ENCODE measurements around the gene PIH1D2.

DNA sequence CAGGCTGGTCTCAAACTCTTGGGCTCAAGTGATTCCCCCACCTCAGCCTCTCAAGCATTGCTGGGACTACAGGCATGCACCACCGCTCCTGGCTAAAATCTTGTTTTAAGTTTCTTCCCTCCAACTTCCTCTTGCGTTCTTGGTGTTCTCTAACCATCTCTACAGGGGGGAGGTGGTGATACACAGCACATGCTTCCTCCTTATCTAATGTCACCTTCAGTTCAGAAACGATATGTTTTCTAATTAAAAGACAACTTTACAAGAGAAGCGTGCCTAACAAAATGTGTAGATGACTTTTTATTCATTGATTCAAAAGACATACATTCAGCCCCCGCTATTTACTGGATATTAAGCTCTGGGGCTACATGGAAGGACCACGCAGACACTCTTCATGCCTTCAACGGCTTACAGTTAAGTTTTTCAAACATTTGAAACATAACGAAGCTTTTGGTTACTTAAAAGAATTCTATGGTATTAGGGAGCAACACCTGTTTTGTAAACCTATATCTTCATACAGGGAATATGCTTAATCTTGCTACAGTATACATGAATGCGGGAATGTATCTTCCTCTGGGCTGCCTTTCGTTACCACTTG is 49.5 kb downstream of the PIH1D2 start:
- no peak for TF ChIP-seq POLR2A (IDR thresholded peaks at IDR 0.05)
- TF ChIP-seq, protein P1, sequence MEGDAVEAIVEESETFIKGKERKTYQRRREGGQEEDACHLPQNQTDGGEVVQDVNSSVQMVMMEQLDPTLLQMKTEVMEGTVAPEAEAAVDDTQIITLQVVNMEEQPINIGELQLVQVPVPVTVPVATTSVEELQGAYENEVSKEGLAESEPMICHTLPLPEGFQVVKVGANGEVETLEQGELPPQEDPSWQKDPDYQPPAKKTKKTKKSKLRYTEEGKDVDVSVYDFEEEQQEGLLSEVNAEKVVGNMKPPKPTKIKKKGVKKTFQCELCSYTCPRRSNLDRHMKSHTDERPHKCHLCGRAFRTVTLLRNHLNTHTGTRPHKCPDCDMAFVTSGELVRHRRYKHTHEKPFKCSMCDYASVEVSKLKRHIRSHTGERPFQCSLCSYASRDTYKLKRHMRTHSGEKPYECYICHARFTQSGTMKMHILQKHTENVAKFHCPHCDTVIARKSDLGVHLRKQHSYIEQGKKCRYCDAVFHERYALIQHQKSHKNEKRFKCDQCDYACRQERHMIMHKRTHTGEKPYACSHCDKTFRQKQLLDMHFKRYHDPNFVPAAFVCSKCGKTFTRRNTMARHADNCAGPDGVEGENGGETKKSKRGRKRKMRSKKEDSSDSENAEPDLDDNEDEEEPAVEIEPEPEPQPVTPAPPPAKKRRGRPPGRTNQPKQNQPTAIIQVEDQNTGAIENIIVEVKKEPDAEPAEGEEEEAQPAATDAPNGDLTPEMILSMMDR (IDR thresholded peaks at IDR 0.05), result no peak
